ENCODE measurements around the gene NAALADL2. TPM values are rescaled to one million over a fixed set of nuclear protein-coding genes. Genes with fewer than 3 reads are reported as not detected.
A peak's percentile ranks its signal among the peaks of the same experiment; 100 is the strongest.

NAALADL2 gene
- total and polyA plus RNA-seq, 2 of the 8 experiments (the other 6 are each of a cell fraction or from before 2014, with no cell fraction given): 0.12 to 0.22 TPM

- no peak overlapping the region for H4K5ac ChIP-seq (ENCODE audit: insufficient read length, low read depth, low read length)
- no peaks in the 10 kb centered on the region for H3K79me1 ChIP-seq (ENCODE audit: low read depth, low read length)
- H3K23ac ChIP-seq (ENCODE audit: insufficient read length): no peak overlapping the region
- H3K4me1 ChIP-seq (replicated peaks in 1 of 4; ENCODE audit: control insufficient read depth in 3 of 4, insufficient read depth in 4 of 4, low read length in 3 of 4): no peaks in the 10 kb centered on the region
- no peaks in the 10 kb centered on the region for H4K20me1 ChIP-seq (replicated peaks in 1 of 2; ENCODE audit: control insufficient read depth in 1 of 2, insufficient read depth in 2 of 2, low read length in 2 of 2)
- CTCF ChIA-PET (ENCODE audit: partially characterized antibody): interaction anchor here (0.7 kb wide), 1 partner anchor 67 kb away, joined by 3 read pairs; no protein-coding TSS in a partner anchor
- no peaks in the 10 kb centered on the region for H3K23me2 ChIP-seq (ENCODE audit: low read depth, low read length)
- no peak overlapping the region for H3K4me3 ChIP-seq (ENCODE audit: extremely low read depth in 1 of 4, insufficient read depth in 2 of 4, low read depth in 3 of 4, low read length in 4 of 4)
- FAIRE-seq (no peak), DNase-seq (ENCODE audit: low read depth in 1 of 2, low spot score in 2 of 2) (peak in 1 of 2 experiments; percentile 48)
- H3K9me3 ChIP-seq (ENCODE audit: insufficient read depth in 2 of 2, low read depth in 1 of 2, low read length in 1 of 2): no peaks in the 10 kb centered on the region
- no peak overlapping the region for H3K14ac ChIP-seq (ENCODE audit: insufficient read length)
- no peak overlapping the region for H3K18ac ChIP-seq (ENCODE audit: extremely low read depth, low read length)
- POLR2A ChIA-PET (ENCODE audit: partially characterized antibody): no interaction called here
- no peaks in the 10 kb centered on the region for H3K27me3 ChIP-seq (replicated peaks in 1 of 4; ENCODE audit: control insufficient read depth in 3 of 4, extremely low read depth in 1 of 4, insufficient read depth in 3 of 4, low read length in 3 of 4)
- H3K4ac ChIP-seq (replicated peaks; ENCODE audit: insufficient read length, low read depth, low read length): no peak overlapping the region
- WGBS, 2 experiments (ENCODE audit: extremely low coverage in 1 of 2, insufficient coverage in 1 of 2, insufficient read length in 1 of 2, insufficient replicate concordance in 2 of 2, low coverage in 1 of 2, low lambda C conversion rate in 2 of 2, missing lambda C conversion rate in 1 of 2): 90% methylated on average over 6 of the region's 6 CpGs; no CpG with 5 or more reads in 1 of the 2 experiments
- no peak overlapping the region for H2BK5ac ChIP-seq (ENCODE audit: low read depth, low read length)
- H4K91ac ChIP-seq (replicated peaks; ENCODE audit: insufficient read length, low read length): no peak overlapping the region
- no peak overlapping the region for H2AK5ac ChIP-seq (ENCODE audit: low read depth, low read length)
- H3K27ac ChIP-seq (ENCODE audit: low read depth, low read length): no peak overlapping the region
- H4K8ac ChIP-seq (ENCODE audit: extremely low read depth, insufficient read depth, low read length): no peak overlapping the region
- H2BK120ac ChIP-seq (replicated peaks; ENCODE audit: low read depth, low read length): no peak overlapping the region
- H2BK15ac ChIP-seq (ENCODE audit: low read length): no peak overlapping the region
- no peaks in the 10 kb centered on the region for H3K36me3 ChIP-seq (ENCODE audit: control insufficient read depth in 2 of 4, insufficient read depth in 4 of 4, low read length in 3 of 4)
- no peak overlapping the region; a peak in 1 of 7 replicates for H3K9ac ChIP-seq (replicated peaks in 1 of 4; ENCODE audit: extremely low read depth in 1 of 4, low read depth in 3 of 4, low read length in 3 of 4)
- H3K4me2 ChIP-seq (ENCODE audit: insufficient read depth in 1 of 2, low read depth in 2 of 2, low read length in 2 of 2): no peak overlapping the region
- H2BK20ac ChIP-seq (ENCODE audit: low read length): peak overlapping the region; percentile 2; the same call in 1 of the 2 replicates
- no peak overlapping the region for H3K56ac ChIP-seq (replicated peaks; ENCODE audit: insufficient read length, low read depth, low read length)
- no peaks in the 10 kb centered on the region for H3K79me2 ChIP-seq (ENCODE audit: control insufficient read depth in 1 of 2, insufficient read depth in 2 of 2, low read length in 2 of 2)
- H2AFZ ChIP-seq (ENCODE audit: low read length): peak overlapping the region; percentile 63
- no peak overlapping the region for H2BK12ac ChIP-seq (ENCODE audit: low read depth, low read length)
- TF ChIP-seq CTCF (IDR thresholded peaks at IDR 0.05; ENCODE audit: control extremely low read depth in 1 of 3, insufficient read depth in 1 of 3, low read depth in 1 of 3, low read length in 3 of 3): peak in 2 of 3 experiments; percentile 41 to 43; a peak in 2 of 4 replicates
- TF ChIP-seq RAD21 (IDR thresholded peaks at IDR 0.05 in 1 of 2, conservative IDR thresholded peaks at IDR 0.05 in 1 of 2; ENCODE audit: low read depth in 2 of 2, low read length in 2 of 2): peak; percentile 73 to 82
- no peak for TF ChIP-seq BCL11A (IDR thresholded peaks at IDR 0.05; ENCODE audit: low read depth in 2 of 2, low read length in 2 of 2)
Observed at GRCh38 chr3:174891524-174892203, 32.5 kb downstream of the NAALADL2 start.
